Ishikawa (cell line): ENCODE measurements around the gene TMEM128.

ENCODE experiments used
- CEBPB ChIP-seq: IDR thresholded peaks from 2 replicates; pipeline ENCODE4 v1.6.1; 2012
- CREB1 ChIP-seq: IDR thresholded peaks from 2 replicates; pipeline ENCODE4 v1.6.1; 2012; ENCODE audit warnings: low read depth
- EGR1 ChIP-seq: IDR thresholded peaks from 2 replicates; pipeline ENCODE4 v1.6.1; 2012
- EP300 ChIP-seq: IDR thresholded peaks from 2 replicates; pipeline ENCODE4 v1.6.1; 2012; ENCODE audit warnings: borderline replicate concordance
- FOXM1 ChIP-seq: IDR thresholded peaks from 2 replicates; pipeline ENCODE4 v1.6.1; 2012; ENCODE audit warnings: low read depth, borderline replicate concordance
- NFIC ChIP-seq: IDR thresholded peaks from 2 replicates; pipeline ENCODE4 v1.6.1; 2012
- RAD21 ChIP-seq: IDR thresholded peaks from 2 replicates; pipeline ENCODE4 v1.6.1; 2012; ENCODE audit warnings: low read depth
- REST ChIP-seq: IDR thresholded peaks from 2 replicates; pipeline ENCODE4 v1.6.1; 2012; ENCODE audit warnings: low read depth, mild to moderate bottlenecking
- TAF1 ChIP-seq: IDR thresholded peaks from 2 replicates; pipeline ENCODE4 v1.6.1; 2012; ENCODE audit warnings: low read depth, mild to moderate bottlenecking
- TCF12 ChIP-seq: IDR thresholded peaks from 2 replicates; pipeline ENCODE4 v1.6.1; 2012; ENCODE audit warnings: low read depth
- TEAD4 ChIP-seq: IDR thresholded peaks from 2 replicates; pipeline ENCODE4 v1.6.1; 2012
- YY1 ChIP-seq: IDR thresholded peaks from 2 replicates; pipeline ENCODE4 v1.6.1; 2012; ENCODE audit warnings: low read depth
- ZBTB7A ChIP-seq: IDR thresholded peaks from 2 replicates; pipeline ENCODE4 v1.6.1; 2012; ENCODE audit warnings: low read depth
- TF ChIP-seq, protein P1 (sequence below): IDR thresholded peaks from 2 replicates; pipeline ENCODE4 v1.6.1; 2012
- TF ChIP-seq, protein P2 (sequence below): IDR thresholded peaks from 2 replicates; pipeline ENCODE4 v1.6.1; 2012

Gene TMEM128

DNA sequence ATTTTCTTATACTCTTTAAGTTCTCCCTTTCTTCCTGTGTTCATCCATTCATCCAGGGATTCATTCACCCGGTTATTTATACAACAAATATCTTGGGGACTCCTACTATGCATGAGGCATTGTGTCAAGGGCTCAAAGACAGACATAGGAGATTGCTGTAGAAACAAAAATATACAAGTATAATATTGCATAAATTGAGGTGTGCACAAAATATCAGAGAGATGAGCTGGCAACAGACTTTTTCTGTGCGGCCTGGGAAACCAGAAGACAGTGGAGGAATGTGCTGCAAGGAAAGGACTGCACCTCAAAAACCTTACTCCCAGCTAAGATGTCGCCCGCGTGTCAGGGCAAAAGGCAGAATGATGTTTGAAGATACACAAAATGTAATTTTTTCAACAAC is 30.9 kb downstream of the TMEM128 start:
- TF ChIP-seq CREB1 = no peak
- TF ChIP-seq TCF12 = no peak
- TF ChIP-seq YY1 = no peak

GRCh38 chr4:4216648-4217047 is 31.4 kb downstream of the TMEM128 start:
- TF ChIP-seq, protein P1, sequence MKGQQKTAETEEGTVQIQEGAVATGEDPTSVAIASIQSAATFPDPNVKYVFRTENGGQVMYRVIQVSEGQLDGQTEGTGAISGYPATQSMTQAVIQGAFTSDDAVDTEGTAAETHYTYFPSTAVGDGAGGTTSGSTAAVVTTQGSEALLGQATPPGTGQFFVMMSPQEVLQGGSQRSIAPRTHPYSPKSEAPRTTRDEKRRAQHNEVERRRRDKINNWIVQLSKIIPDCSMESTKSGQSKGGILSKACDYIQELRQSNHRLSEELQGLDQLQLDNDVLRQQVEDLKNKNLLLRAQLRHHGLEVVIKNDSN = no peak

DNA sequence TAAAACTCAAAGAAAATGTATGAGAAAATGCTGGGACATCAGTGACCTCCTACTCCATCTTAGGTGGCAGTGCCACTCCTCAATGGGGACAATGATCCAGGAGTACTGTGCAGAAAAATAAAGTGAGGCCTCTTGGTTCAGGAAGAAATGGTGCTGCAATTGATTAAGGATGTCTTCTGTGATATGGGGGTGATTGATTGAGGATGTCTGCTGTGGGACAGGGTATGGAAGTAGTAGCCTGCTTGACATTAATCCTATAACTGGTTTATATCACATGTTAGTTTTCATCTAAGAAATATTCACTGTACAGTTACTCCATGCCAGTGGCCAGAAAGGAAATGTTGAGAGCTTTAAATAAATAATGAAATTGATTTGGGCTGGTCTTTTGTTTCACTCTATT is 41.8 kb downstream of the TMEM128 start:
- TF ChIP-seq TAF1 (no peak), ZBTB7A (no peak), NFIC (no peak), FOXM1 (no peak), TCF12 (no peak), EP300 (no peak), CEBPB (no peak)

GRCh38 chr4:4204401-4204745 is 43.6 kb downstream of the TMEM128 start:
- TF ChIP-seq RAD21 (no peak), EP300 (no peak), TAF1 (no peak), ZBTB7A (no peak), FOXM1 (no peak), REST (no peak), EGR1 (no peak), YY1 (no peak), TCF12 (no peak), TEAD4 (no peak), CEBPB (no peak)
- TF ChIP-seq, protein P2, sequence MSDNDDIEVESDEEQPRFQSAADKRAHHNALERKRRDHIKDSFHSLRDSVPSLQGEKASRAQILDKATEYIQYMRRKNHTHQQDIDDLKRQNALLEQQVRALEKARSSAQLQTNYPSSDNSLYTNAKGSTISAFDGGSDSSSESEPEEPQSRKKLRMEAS = no peak
- TF ChIP-seq, protein P1 = no peak

DNA sequence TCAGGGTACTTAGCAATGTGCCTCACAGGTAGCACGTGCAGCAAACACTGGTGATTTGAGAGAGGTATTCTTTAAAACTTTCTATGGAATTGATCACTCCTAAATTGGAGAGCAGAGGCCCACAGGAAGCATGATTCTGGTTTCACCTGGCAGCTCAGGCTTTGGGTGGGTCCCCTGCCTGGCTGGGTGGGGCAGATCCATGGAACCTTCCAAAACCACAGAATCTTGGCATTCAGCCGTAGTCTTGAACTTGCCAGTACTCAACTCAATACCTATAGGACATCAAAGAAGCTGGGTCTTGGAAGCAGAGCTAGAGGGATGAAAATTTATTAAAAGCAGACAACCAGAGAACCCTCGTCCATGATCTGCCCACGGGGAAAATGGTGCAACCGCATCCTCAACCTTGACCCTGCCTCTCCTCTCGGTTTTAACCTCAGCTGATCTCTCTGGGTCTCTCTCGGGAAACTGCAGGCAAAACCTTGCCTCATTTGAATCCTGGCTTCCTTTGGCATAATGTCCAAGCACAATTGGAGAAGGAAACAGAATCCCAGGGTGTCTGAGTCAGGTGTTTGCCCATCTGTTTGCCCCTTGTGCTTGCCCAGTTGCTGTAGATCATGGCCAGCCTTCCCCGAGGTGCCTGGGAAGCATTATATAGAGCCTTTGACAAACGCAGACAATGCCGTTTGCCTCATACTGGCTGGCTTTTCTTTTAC is 44.2 kb downstream of the TMEM128 start:
- no peak for TF ChIP-seq TAF1
- no peak for TF ChIP-seq CEBPB
- no peak for TF ChIP-seq FOXM1
- no peak for TF ChIP-seq CREB1
- TF ChIP-seq, protein P2 = no peak
- TF ChIP-seq REST = no peak
- TF ChIP-seq EGR1 = no peak
- TF ChIP-seq, protein P1 = no peak
- no peak for TF ChIP-seq YY1
- no peak for TF ChIP-seq ZBTB7A
- no peak for TF ChIP-seq EP300
- no peak for TF ChIP-seq TCF12

- no peak for TF ChIP-seq TEAD4
- TF ChIP-seq ZBTB7A = no peak
- no peak for TF ChIP-seq EP300
- no peak for TF ChIP-seq NFIC
- TF ChIP-seq, protein P1 = no peak
- TF ChIP-seq FOXM1 = no peak
- TF ChIP-seq CREB1 = no peak
These were observed 45.5 kb downstream of the TMEM128 start for GRCh38 chr4:4202510-4202909.
